ENCODE measurements around the gene SAT1.

SAT1 gene

DNA sequence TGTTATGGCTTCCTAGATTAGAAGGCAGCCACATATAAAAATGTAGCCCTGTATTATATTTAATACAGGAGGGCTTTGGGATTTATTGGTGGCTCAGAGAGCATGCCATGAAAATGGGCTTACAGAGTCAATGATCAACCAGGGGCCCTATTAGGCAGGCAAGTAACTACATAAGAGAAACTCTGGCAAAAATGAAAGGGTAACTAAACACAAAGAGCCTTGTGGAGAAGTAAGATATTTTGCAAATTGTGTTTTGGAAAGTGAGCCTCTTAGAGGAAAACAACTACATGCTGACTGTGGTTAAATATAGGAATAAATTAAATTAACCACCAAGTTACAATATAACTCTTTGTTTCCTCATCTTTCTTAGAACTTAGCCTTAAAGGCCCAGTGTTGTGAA, 5.5 kb downstream of the SAT1 start:
- TF ChIP-seq, protein P1, sequence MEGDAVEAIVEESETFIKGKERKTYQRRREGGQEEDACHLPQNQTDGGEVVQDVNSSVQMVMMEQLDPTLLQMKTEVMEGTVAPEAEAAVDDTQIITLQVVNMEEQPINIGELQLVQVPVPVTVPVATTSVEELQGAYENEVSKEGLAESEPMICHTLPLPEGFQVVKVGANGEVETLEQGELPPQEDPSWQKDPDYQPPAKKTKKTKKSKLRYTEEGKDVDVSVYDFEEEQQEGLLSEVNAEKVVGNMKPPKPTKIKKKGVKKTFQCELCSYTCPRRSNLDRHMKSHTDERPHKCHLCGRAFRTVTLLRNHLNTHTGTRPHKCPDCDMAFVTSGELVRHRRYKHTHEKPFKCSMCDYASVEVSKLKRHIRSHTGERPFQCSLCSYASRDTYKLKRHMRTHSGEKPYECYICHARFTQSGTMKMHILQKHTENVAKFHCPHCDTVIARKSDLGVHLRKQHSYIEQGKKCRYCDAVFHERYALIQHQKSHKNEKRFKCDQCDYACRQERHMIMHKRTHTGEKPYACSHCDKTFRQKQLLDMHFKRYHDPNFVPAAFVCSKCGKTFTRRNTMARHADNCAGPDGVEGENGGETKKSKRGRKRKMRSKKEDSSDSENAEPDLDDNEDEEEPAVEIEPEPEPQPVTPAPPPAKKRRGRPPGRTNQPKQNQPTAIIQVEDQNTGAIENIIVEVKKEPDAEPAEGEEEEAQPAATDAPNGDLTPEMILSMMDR (IDR thresholded peaks at IDR 0.05; ENCODE audit: low read depth, low read length, missing control alignments) = no peak
- Histone ChIP-seq H3K4me3 (ENCODE audit: low read depth, low read length) (no peak overlapping the region), H3K27me3 (replicated peaks) (no peaks in the 10 kb centered on the region), H3K36me3 (replicated peaks) (peaks cover 15% of the 10 kb centered on the region), H3K27ac (no peak overlapping the region)
- no peak for DNase-seq
- in situ Hi-C loops (cut with HindIII; ENCODE audit: low pct_ligation_motif_present, low sequenced_read_pairs) = no loop called here

DNA sequence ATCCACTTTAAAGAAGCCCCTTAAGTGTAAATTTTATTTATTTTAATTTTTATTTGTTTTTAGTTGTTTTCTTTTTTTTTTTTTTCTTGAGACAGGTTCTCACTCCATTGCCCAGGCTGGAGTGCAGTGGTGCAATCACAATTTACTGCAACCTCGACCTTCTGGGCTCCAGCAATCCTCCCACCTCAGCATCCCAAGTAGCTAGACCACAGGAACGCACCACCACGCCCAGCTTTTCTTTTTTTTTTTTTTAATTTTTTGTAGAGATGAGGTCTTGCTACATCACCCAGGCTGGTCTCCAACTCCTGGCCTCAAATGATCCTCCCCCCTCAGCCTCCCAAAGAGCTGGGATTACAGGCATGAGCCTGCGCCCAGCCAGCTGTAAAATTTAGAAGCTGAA, 6.0 kb downstream of the SAT1 start:
- Histone ChIP-seq H3K27me3 (replicated peaks) (no peaks in the 10 kb centered on the region), H3K27ac (no peak overlapping the region), H3K36me3 (replicated peaks) (peaks cover 13% of the 10 kb centered on the region), H3K4me3 (ENCODE audit: low read depth, low read length) (no peak overlapping the region)
- DNase-seq = no peak
- TF ChIP-seq, protein P1 (IDR thresholded peaks at IDR 0.05; ENCODE audit: low read depth, low read length, missing control alignments) = no peak
- in situ Hi-C loops (cut with HindIII; ENCODE audit: low pct_ligation_motif_present, low sequenced_read_pairs) = no loop called here

DNA sequence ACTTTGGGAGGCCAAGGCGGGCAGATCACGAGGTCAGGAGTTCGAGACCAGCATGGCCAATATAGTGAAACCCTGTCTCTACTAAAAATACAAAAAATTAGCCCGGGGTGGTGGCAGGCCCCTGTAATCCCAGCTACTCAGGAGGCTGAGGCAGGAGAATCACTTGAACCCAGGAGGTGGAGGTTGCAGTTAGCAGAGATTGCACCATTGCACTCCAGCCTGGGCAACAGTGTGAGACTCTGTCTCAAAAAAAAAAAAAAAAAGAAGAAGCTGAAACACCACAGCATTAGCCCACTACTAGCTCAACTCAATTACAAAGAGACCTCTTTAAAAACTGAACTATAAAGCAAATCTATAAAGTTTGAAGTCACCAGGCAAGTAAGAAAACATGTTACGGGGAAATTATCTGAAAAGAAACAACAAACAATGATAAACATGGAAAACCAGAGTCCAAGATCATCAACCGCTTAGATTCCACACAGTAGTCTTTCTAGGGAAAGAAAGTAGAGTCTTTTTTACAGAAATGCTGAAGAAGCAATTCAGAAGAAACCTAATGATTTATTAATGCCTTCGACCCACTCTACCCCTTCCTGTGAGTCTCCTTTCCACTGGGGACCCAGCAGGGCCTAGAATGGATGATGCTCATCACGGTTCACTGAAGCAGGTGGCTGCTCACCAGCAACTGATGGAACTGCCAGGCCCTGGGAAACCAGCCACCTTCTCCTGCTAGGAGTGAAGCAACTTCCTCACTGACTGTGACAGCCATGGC, 6.6 kb downstream of the SAT1 start:
- H3K27ac ChIP-seq = no peak overlapping the region
- in situ Hi-C loops (cut with HindIII; ENCODE audit: low pct_ligation_motif_present, low sequenced_read_pairs) = no loop called here
- TF ChIP-seq, protein P1 (IDR thresholded peaks at IDR 0.05; ENCODE audit: low read depth, low read length, missing control alignments) = no peak

DNA sequence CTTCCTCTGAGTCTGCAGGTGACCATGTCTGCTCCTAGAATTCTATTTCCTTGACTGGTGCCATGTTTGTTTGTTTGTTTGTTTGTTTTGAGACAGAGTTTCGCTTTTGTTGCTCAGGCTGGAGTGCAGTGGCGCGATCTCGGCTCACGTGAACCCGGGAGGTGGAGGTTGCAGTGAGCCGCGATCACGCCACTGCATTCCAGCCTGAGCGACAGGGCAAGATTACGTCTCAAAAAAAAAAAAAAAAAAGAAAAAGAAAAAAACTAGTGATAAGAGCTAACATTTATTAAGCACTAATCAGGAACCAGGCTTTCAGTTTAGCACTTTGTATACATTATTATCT, 7.2 kb downstream of the SAT1 start:
- TF ChIP-seq, protein P1 (IDR thresholded peaks at IDR 0.05; ENCODE audit: low read depth, low read length, missing control alignments) = no peak
- Histone ChIP-seq H3K4me3 (ENCODE audit: low read depth, low read length) (no peak overlapping the region), H3K27me3 (replicated peaks) (no peaks in the 10 kb centered on the region), H3K36me3 (replicated peaks) (peaks cover 6% of the 10 kb centered on the region), H3K27ac (no peak overlapping the region)
- in situ Hi-C loops (cut with HindIII; ENCODE audit: low pct_ligation_motif_present, low sequenced_read_pairs) = no loop called here
- DNase-seq = no peak

More for the DNA sequence above, 6.6 kb downstream of the SAT1 start:
- Histone ChIP-seq H3K4me3 (ENCODE audit: low read depth, low read length) (no peak overlapping the region), H3K27me3 (replicated peaks) (no peaks in the 10 kb centered on the region), H3K36me3 (replicated peaks) (peaks cover 11% of the 10 kb centered on the region)
- DNase-seq = no peak

DNA sequence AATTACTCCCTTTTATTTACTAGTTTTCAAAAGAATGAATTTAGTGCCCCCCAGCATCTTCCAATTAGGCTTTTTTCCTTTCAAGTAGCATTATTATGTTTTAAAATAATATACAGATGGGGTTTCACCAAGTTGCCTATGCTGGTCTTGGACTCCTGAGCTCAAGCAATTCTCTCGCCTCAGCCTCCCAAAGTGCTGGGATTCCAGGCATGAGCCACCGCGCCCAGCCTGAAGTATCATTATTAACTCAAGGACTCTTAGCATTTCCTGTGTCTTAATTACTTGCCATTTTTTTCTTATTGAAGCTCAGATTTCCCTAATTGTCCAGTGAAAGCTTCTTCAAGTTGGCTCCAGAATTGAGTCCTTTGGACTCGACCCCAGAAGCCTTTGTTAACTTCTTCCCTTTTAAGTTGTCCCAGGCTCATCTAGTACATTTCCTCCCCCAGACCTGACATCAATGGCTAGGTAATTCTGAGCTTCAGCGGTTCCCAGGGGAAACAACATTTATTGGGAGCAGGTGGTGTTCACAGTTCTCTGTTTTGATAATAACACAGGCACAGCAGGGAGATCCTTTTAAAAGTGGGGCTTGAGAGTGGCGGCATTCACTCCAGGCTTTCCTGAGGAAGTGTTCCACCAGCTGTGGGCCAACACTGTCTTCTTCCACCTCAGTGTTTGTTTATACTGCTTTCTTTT, 10.0 kb downstream of the SAT1 start:
- in situ Hi-C loops (cut with HindIII; ENCODE audit: low pct_ligation_motif_present, low sequenced_read_pairs) = no loop called here
- H3K27ac ChIP-seq = no peak overlapping the region
- TF ChIP-seq, protein P1 (IDR thresholded peaks at IDR 0.05; ENCODE audit: low read depth, low read length, missing control alignments) = no peak

More for the DNA sequence above, 10.0 kb downstream of the SAT1 start:
- no peaks in the 10 kb centered on the region for H3K36me3 ChIP-seq (replicated peaks)
- no peaks in the 10 kb centered on the region for H3K27me3 ChIP-seq (replicated peaks)
- no peak overlapping the region for H3K4me3 ChIP-seq (ENCODE audit: low read depth, low read length)
- DNase-seq = no peak

Data from brain microvascular endothelial cell (primary cell).